Panc1 (cell line): ENCODE results near the gene PTPN23. TPM values are rescaled to one million over a fixed set of nuclear protein-coding genes. Genes with fewer than 3 reads are reported as not detected.

Experiments
- ATAC-seq: fragments of 200-7000 bp; cut with Tn5 transposase; 2 replicates; pipeline ENCODE4 v1.9.1; 2020; ENCODE audit warnings: mild to moderate bottlenecking, moderate library complexity
- BruUV-seq: library from RNA; stranded (reverse); fragments of 400-500 nt; replicated peaks from 2 replicates; lab custom pipeline; 2021; lab: Mats Ljungman, UMichigan
- CTCF ChIA-PET: fragments of 300-600 bp; sonication (Branson Sonifier 250); formaldehyde crosslinking; loops from one replicate; lab custom pipeline; 2022; ENCODE audit warnings: antibody characterized with exemption; lab: Charles Lee
- POLR2A ChIA-PET: fragments of 300-600 bp; sonication (Branson Sonifier 250); formaldehyde crosslinking; loops from one replicate; lab custom pipeline; 2022; ENCODE audit warnings: antibody characterized with exemption; lab: Charles Lee
- DNase-seq: peaks from one replicate; pipeline ENCODE4 v3.0.0-alpha.2; 2010; ENCODE audit warnings: low read depth, low spot score
- H3K27ac ChIP-seq: 2 replicates; pipeline ENCODE4 v1.5.1; 2011; ENCODE audit warnings: mild to moderate bottlenecking, low read length, inconsistent platforms
- H3K27me3 ChIP-seq: fragments of 200-500 bp; sonication (Bioruptor generic); 2 replicates; pipeline ENCODE4 v1.6.0; 2014; ENCODE audit warnings: low read length, inconsistent platforms; ENCODE audit not compliant: control insufficient read depth, insufficient read depth
- H3K36me3 ChIP-seq: fragments of 200-500 bp; sonication (Bioruptor generic); 2 replicates; pipeline ENCODE4 v1.5.1; 2014; ENCODE audit warnings: inconsistent platforms, mild to moderate bottlenecking, low read length, moderate library complexity; ENCODE audit not compliant: control insufficient read depth, insufficient read depth
- H3K4me1 ChIP-seq: 2 replicates; pipeline ENCODE4 v1.5.1; 2011; ENCODE audit warnings: inconsistent platforms, mild to moderate bottlenecking, low read length, moderate library complexity; ENCODE audit not compliant: control insufficient read depth, insufficient read depth
- H3K4me3 ChIP-seq, 2 experiments: 2 replicates each; pipeline ENCODE4 v1.5.1; 2011 to 2012; ENCODE audit warnings: low read depth in 2 of 2, low read length in 2 of 2, mild to moderate bottlenecking in 2 of 2, inconsistent platforms in 1 of 2, moderate library complexity in 1 of 2
- H3K9me3 ChIP-seq: fragments of 200-500 bp; sonication (Bioruptor generic); 2 replicates; pipeline ENCODE4 v1.5.1; 2014; ENCODE audit warnings: low read depth, mild to moderate bottlenecking, inconsistent platforms, low read length, moderate library complexity; ENCODE audit not compliant: control insufficient read depth, insufficient read depth
- CTCF ChIP-seq: fragments of 450-650 bp; IDR thresholded peaks from 2 replicates; pipeline ENCODE4 v1.5.1; 2017; ENCODE audit warnings: mild to moderate bottlenecking
- POLR2AphosphoS5 ChIP-seq: IDR thresholded peaks from 2 replicates; pipeline ENCODE4 v1.6.1; 2012; ENCODE audit warnings: mild to moderate bottlenecking, low read depth, low read length, moderate library complexity
- REST ChIP-seq, 2 experiments: IDR thresholded peaks; 2 replicates each; pipeline ENCODE4 v1.6.1; 2011 to 2012; ENCODE audit warnings: low read depth in 2 of 2, control low read depth in 1 of 2, low read length in 1 of 2, mild to moderate bottlenecking in 1 of 2, moderate library complexity in 1 of 2; ENCODE audit not compliant: insufficient read depth in 1 of 2
- SIN3A ChIP-seq: IDR thresholded peaks from 2 replicates; pipeline ENCODE4 v1.6.1; 2012; ENCODE audit warnings: low read depth, mild to moderate bottlenecking, low read length, moderate library complexity, borderline replicate concordance; ENCODE audit not compliant: insufficient read depth
- TCF7L2 ChIP-seq: IDR thresholded peaks from 2 replicates; pipeline ENCODE4 v1.6.1; 2011; ENCODE audit warnings: mild to moderate bottlenecking, low read depth, low read length, inconsistent platforms
- in situ Hi-C: cut with HindIII; loops from 2 replicates; pipeline ENCODE4 v1.10.0; 2016; ENCODE audit warnings: low sequenced_read_pairs, low pct_unique_long_range_greater_than_20kb
- intact Hi-C: fragments of 100-400 bp; cut with micrococcal nuclease; formaldehyde crosslinking; loops from one replicate; pipeline ENCODE4 v1.10.0; 2022; ENCODE audit not compliant: unreplicated experiment
- total RNA-seq: library from RNA; stranded (reverse); gene quantifications from one replicate; pipeline ENCODE4 v1.2.1, GENCODE V29; 2021; ENCODE audit not compliant: unreplicated experiment

Gene PTPN23
- total RNA-seq, 1 experiment from 2014 or later: 35.7 TPM

GRCh38 chr3:47444103-47444502 lies 63.3 kb downstream of the PTPN23 start:
- Histone ChIP-seq H3K27me3 (no peaks in the 10 kb centered on the region), H3K4me3 (no peak overlapping the region), H3K9me3 (no peaks in the 10 kb centered on the region), H3K27ac (no peak overlapping the region), H3K4me1 (no peaks in the 10 kb centered on the region), H3K36me3 (no peaks in the 10 kb centered on the region)
- ChIA-PET CTCF (interaction anchor here (0.7 kb wide), 1 partner anchor 13 kb away, joined by 3 read pairs; no protein-coding TSS in a partner anchor), POLR2A (no interaction called here)
- BruUV-seq: no TSS peak
- TF ChIP-seq SIN3A (no peak), TCF7L2 (no peak), POLR2AphosphoS5 (no peak), REST (IDR thresholded peaks at IDR 0.05; ENCODE audit: insufficient read depth in 1 of 2, low read depth in 2 of 2, low read length in 1 of 2) (no peak), CTCF (no peak)
- DNase-seq: no peak
- intact Hi-C loops: no loop called here
- in situ Hi-C loops: no loop called here
- ATAC-seq: no peak

- Histone ChIP-seq H3K4me1 (no peaks in the 10 kb centered on the region), H3K9me3 (no peaks in the 10 kb centered on the region), H3K27me3 (no peaks in the 10 kb centered on the region), H3K36me3 (no peaks in the 10 kb centered on the region), H3K4me3 (no peak overlapping the region), H3K27ac (no peak overlapping the region)
- DNase-seq (no peak), ATAC-seq (no peak)
- no TSS peak for BruUV-seq
- ChIA-PET POLR2A (no interaction called here), CTCF (no interaction called here)
- TF ChIP-seq REST (IDR thresholded peaks at IDR 0.05; ENCODE audit: insufficient read depth in 1 of 2, low read depth in 2 of 2, low read length in 1 of 2): no peak
- in situ Hi-C loops: no loop called here
- intact Hi-C loops: no loop called here
These were observed 71.8 kb downstream of the PTPN23 start for GRCh38 chr3:47452453-47453215.
